Mesenchymal stem cell (in vitro differentiated cells and primary cell): ENCODE results near the gene TENT5A.
A peak's percentile ranks its signal among the peaks of the same experiment; 100 is the strongest.

ENCODE experiments used
- DNase-seq: peaks from one replicate; pipeline ENCODE4 v3.0.0-alpha.2; 2013
- H2AFZ ChIP-seq: one replicate; pipeline ENCODE4 v1.6.1; 2013; ENCODE audit warnings: low read depth, mild to moderate bottlenecking, control low read depth, inconsistent platforms, low read length, moderate library complexity
- H2AK5ac ChIP-seq: 2 replicates; pipeline ENCODE4 v1.6.1; 2013; ENCODE audit warnings: low read length, moderate library complexity, mild to moderate bottlenecking, inconsistent platforms; ENCODE audit not compliant: severe bottlenecking
- H2BK120ac ChIP-seq: one replicate; pipeline ENCODE4 v1.6.1; 2013; ENCODE audit warnings: low read depth, mild to moderate bottlenecking, inconsistent platforms, low read length, moderate library complexity
- H2BK12ac ChIP-seq, 2 experiments: one replicate each; pipeline ENCODE4 v1.6.1; 2013; ENCODE audit warnings: inconsistent platforms in 2 of 2, low read length in 2 of 2, mild to moderate bottlenecking in 2 of 2, moderate library complexity in 2 of 2, control low read depth in 1 of 2
- H2BK15ac ChIP-seq: one replicate; pipeline ENCODE4 v1.6.1; 2013; ENCODE audit warnings: mild to moderate bottlenecking, low read depth, inconsistent platforms; ENCODE audit not compliant: poor library complexity, severe bottlenecking
- H2BK5ac ChIP-seq: 2 replicates; pipeline ENCODE4 v1.6.1; 2013; ENCODE audit warnings: low read depth, mild to moderate bottlenecking, low read length, control low read depth, inconsistent platforms; ENCODE audit not compliant: poor library complexity, severe bottlenecking
- H3K14ac ChIP-seq, 2 experiments: one replicate each; pipeline ENCODE4 v1.6.1; 2013; ENCODE audit warnings: inconsistent platforms in 2 of 2, low read length in 2 of 2, control low read depth in 1 of 2, mild to moderate bottlenecking in 1 of 2, moderate library complexity in 1 of 2
- H3K18ac ChIP-seq, 2 experiments: one replicate each; pipeline ENCODE4 v1.6.1; 2013; ENCODE audit warnings: inconsistent platforms in 2 of 2, low read length in 2 of 2, control low read depth in 1 of 2, low read depth in 1 of 2, mild to moderate bottlenecking in 1 of 2
- H3K23ac ChIP-seq, 2 experiments: one replicate each; pipeline ENCODE4 v1.6.1; 2013; ENCODE audit warnings: inconsistent platforms in 2 of 2, low read length in 2 of 2, mild to moderate bottlenecking in 2 of 2, moderate library complexity in 2 of 2, control low read depth in 1 of 2
- H3K27ac ChIP-seq: 2 replicates; pipeline ENCODE4 v1.5.1; 2013; ENCODE audit warnings: mild to moderate bottlenecking, moderate library complexity, low read length, control low read depth, inconsistent platforms; ENCODE audit not compliant: poor library complexity, severe bottlenecking
- H3K27me3 ChIP-seq, 2 experiments: 2 replicates each; pipeline versions ENCODE4 v1.6.1 to v1.7.0; 2013; ENCODE audit warnings: low read length in 2 of 2, mild to moderate bottlenecking in 2 of 2, moderate library complexity in 2 of 2, control low read depth in 1 of 2, inconsistent platforms in 1 of 2; ENCODE audit not compliant: control insufficient read depth in 1 of 2, insufficient read depth in 1 of 2
- H3K36me3 ChIP-seq, 2 experiments: 2 replicates each; pipeline versions ENCODE4 v1.6.1 to v1.7.0; 2013; ENCODE audit warnings: low read length in 2 of 2, control low read depth in 1 of 2, inconsistent platforms in 1 of 2, low read depth in 1 of 2, mild to moderate bottlenecking in 1 of 2; ENCODE audit not compliant: insufficient read depth in 2 of 2, control insufficient read depth in 1 of 2
- H3K4ac ChIP-seq, 2 experiments: one replicate each; pipeline ENCODE4 v1.6.1; 2013; ENCODE audit warnings: inconsistent platforms in 2 of 2, low read length in 2 of 2, mild to moderate bottlenecking in 2 of 2, moderate library complexity in 2 of 2, control low read depth in 1 of 2, low read depth in 1 of 2
- H3K4me1 ChIP-seq: 2 replicates; pipeline ENCODE4 v1.6.1; 2013; ENCODE audit warnings: low read depth, low read length, control low read depth; ENCODE audit not compliant: control insufficient read depth, insufficient read depth
- H3K4me2 ChIP-seq: 2 replicates; pipeline ENCODE4 v1.6.1; 2013; ENCODE audit warnings: low read length, mild to moderate bottlenecking, inconsistent platforms; ENCODE audit not compliant: poor library complexity, severe bottlenecking
- H3K4me3 ChIP-seq, 2 experiments: 2 replicates each; pipeline versions ENCODE4 v1.5.1 to v1.7.0; 2013; ENCODE audit warnings: low read length in 2 of 2, mild to moderate bottlenecking in 2 of 2, control low read depth in 1 of 2, low read depth in 1 of 2; ENCODE audit not compliant: insufficient read depth in 1 of 2
- H3K79me1 ChIP-seq: replicated peaks from 2 replicates; pipeline ENCODE4 v1.6.1; 2013; ENCODE audit warnings: mild to moderate bottlenecking, control low read depth, low read length, inconsistent platforms; ENCODE audit not compliant: poor library complexity, severe bottlenecking
- H3K9ac ChIP-seq: 2 replicates; pipeline ENCODE4 v1.7.0; 2013; ENCODE audit warnings: mild to moderate bottlenecking, low read length, moderate library complexity
- H3K9me3 ChIP-seq: 2 replicates; pipeline ENCODE4 v1.7.0; 2013; ENCODE audit warnings: mild to moderate bottlenecking, low read length; ENCODE audit not compliant: control insufficient read depth
- H4K8ac ChIP-seq: one replicate; pipeline ENCODE4 v1.6.1; 2013; ENCODE audit warnings: inconsistent platforms, mild to moderate bottlenecking, low read length, moderate library complexity
- H4K91ac ChIP-seq: one replicate; pipeline ENCODE4 v1.6.1; 2013; ENCODE audit warnings: mild to moderate bottlenecking, low read length, inconsistent platforms
- WGBS: methylation state at CpG from one replicate; pipeline ENCODE4 v1.1.7; 2013; ENCODE audit warnings: mixed read lengths; 5-methylcytosine and 5-hydroxymethylcytosine counted together

The TENT5A gene

DNA sequence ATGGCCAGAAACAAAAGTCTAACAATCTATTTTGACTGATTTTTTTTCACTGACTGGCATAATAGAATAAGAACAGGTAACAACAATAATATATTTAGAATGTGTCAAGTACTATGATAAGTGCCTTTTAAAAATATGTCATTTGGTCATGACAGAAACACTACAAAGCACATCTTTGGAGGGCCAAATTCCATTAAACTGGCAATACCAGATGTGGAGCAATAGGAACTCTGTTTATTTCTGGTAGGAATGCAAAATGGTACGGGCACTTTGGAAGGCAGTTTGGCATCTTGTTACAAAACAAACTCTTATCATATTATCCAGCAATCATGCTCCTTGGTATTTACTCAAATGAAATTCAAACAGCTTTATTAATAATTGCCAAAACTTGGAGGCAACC, 39.3 kb downstream of the TENT5A start:
- WGBS = 88% methylated on average over 1 of the region's 1 CpG
- Histone ChIP-seq H2AFZ (no peak overlapping the region), H3K27me3 (no peaks in the 10 kb centered on the region)

DNA sequence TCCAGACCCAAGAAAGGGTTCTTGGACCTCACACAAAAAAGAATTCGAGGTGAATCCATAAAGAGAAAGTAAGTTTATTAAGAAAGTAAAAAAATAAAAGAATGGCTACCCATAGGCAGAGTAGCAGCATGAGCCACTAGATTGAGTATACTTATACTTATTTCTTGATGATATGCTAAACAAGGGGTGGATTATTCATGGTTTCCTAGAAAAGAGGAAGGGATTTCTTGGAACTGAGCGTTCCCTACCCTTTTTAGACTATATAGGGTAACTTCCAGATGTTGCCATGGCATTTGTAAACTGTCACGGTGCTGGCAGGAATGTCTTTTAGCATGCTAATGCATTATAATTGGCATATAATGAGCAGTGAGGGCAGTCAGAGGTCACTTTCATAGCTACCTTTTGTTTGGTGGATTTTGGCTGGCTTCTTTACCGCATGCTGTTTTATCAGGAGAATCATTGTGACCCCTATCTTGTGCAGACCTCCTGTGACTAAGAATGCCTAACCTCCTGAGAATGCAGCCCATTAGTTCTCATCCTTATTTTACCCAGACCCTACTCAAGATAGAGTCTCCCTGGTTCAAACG, 44.3 kb downstream of the TENT5A start:
- Histone ChIP-seq H2BK120ac (no peak overlapping the region), H3K27ac (no peak overlapping the region), H3K14ac (no peak overlapping the region), H4K8ac (no peak overlapping the region), H4K91ac (no peak overlapping the region), H3K4ac (no peak overlapping the region), H2BK5ac (no peak overlapping the region), H3K18ac (no peak overlapping the region), H2AK5ac (no peak overlapping the region), H3K36me3 (no peaks in the 10 kb centered on the region), H3K23ac (no peak overlapping the region), H3K4me1 (no peaks in the 10 kb centered on the region), H2AFZ (no peak overlapping the region), H3K27me3 (no peaks in the 10 kb centered on the region), H3K4me3 (no peak overlapping the region), H2BK15ac (no peak overlapping the region), H3K9ac (no peak overlapping the region), H3K4me2 (no peak overlapping the region), H3K9me3 (no peaks in the 10 kb centered on the region), H2BK12ac (peak overlapping the region in 1 of 2 experiments; percentile 39), H3K79me1 (no peaks in the 10 kb centered on the region)
- 46% methylated on average over 4 of the region's 5 CpGs for WGBS
- no peak for DNase-seq

More for the DNA sequence above, 39.3 kb downstream of the TENT5A start:
- Histone ChIP-seq H3K4me2 (no peak overlapping the region), H2BK15ac (no peak overlapping the region), H2BK120ac (no peak overlapping the region), H3K27ac (no peak overlapping the region), H4K8ac (no peak overlapping the region), H2BK12ac (no peak overlapping the region), H3K9ac (no peak overlapping the region), H3K4ac (no peak overlapping the region), H3K14ac (no peak overlapping the region), H2BK5ac (no peak overlapping the region), H3K4me3 (no peak overlapping the region), H4K91ac (no peak overlapping the region), H3K79me1 (no peaks in the 10 kb centered on the region), H3K4me1 (no peaks in the 10 kb centered on the region), H2AK5ac (no peak overlapping the region), H3K18ac (no peak overlapping the region), H3K23ac (no peak overlapping the region), H3K9me3 (no peaks in the 10 kb centered on the region), H3K36me3 (no peaks in the 10 kb centered on the region)
- no peak for DNase-seq

DNA sequence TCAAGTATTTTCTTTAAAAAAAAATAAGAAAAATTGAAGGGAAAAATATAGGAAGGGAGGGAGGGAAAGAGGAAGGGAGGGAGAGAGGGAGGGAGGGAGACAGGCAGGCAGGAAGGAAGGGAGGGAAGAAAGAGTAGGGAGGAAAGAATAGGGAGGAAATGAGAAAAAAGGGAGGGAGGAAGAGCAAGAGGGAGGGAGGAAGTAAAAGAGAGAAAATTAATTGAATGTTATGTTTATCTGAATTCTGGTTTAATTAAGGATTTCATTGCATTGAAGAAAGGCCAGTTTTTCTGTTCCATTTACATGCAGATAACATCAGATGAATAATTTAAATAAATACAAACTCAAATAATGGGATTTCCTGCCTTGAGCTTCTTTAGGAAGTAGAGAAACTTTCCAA, 47.8 kb downstream of the TENT5A start:
- no peak overlapping the region for H3K18ac ChIP-seq
- H3K9ac ChIP-seq = no peak overlapping the region
- no peak overlapping the region for H2AFZ ChIP-seq
- no peaks in the 10 kb centered on the region for H3K36me3 ChIP-seq
- no peak overlapping the region for H2AK5ac ChIP-seq
- no peak overlapping the region for H2BK15ac ChIP-seq
- no peaks in the 10 kb centered on the region for H3K27me3 ChIP-seq
- no peaks in the 10 kb centered on the region for H3K4me1 ChIP-seq
- no peak overlapping the region for H4K8ac ChIP-seq
- no peak for DNase-seq
- no peaks in the 10 kb centered on the region for H3K79me1 ChIP-seq
- no peak overlapping the region for H3K4ac ChIP-seq
- no peak overlapping the region for H4K91ac ChIP-seq
- H2BK12ac ChIP-seq = no peak overlapping the region
- H3K14ac ChIP-seq = no peak overlapping the region
- H3K27ac ChIP-seq = no peak overlapping the region
- no peaks in the 10 kb centered on the region for H3K9me3 ChIP-seq
- no peak overlapping the region for H3K4me3 ChIP-seq
- H2BK120ac ChIP-seq = no peak overlapping the region
- no peak overlapping the region for H2BK5ac ChIP-seq
- no peak overlapping the region for H3K4me2 ChIP-seq
- no peak overlapping the region for H3K23ac ChIP-seq

DNA sequence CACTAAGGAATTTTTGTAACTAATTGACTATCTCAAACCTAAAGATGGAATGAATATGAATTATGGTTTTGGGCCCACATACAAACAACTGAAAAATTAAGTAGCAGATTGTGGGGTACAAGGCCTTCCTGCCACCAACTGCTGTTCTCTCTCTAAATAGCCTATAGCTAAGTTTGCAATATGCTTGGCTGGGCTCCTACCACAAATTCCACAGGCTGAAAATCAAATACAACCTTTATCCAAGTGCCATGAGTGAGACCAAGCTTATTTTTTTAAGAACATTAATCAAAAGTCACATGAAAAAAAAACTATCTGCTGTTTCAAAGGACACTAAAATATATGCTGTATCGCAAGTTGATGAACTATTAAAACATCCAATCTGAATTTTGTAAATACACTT, 52.1 kb downstream of the TENT5A start:
- H3K4me2 ChIP-seq = no peak overlapping the region
- H3K79me1 ChIP-seq = no peaks in the 10 kb centered on the region
- H2BK120ac ChIP-seq = no peak overlapping the region
- no peak overlapping the region for H3K4me3 ChIP-seq
- H3K4ac ChIP-seq = no peak overlapping the region
- WGBS = no CpG with 5 or more reads among the region's 1 CpG
- H3K14ac ChIP-seq = no peak overlapping the region
- no peak overlapping the region for H4K91ac ChIP-seq
- DNase-seq = no peak
- H2BK15ac ChIP-seq = no peak overlapping the region
- no peak overlapping the region for H3K23ac ChIP-seq
- no peak overlapping the region for H3K27ac ChIP-seq
- no peak overlapping the region for H4K8ac ChIP-seq
- no peaks in the 10 kb centered on the region for H3K9me3 ChIP-seq
- no peak overlapping the region for H2BK5ac ChIP-seq
- no peaks in the 10 kb centered on the region for H3K4me1 ChIP-seq
- H3K27me3 ChIP-seq = no peaks in the 10 kb centered on the region
- no peaks in the 10 kb centered on the region for H3K36me3 ChIP-seq
- no peak overlapping the region for H2BK12ac ChIP-seq
- H3K9ac ChIP-seq = no peak overlapping the region
- no peak overlapping the region for H2AFZ ChIP-seq
- H3K18ac ChIP-seq = no peak overlapping the region
- no peak overlapping the region for H2AK5ac ChIP-seq
